OCI-LY3 (cell line): ENCODE results near the gene NSD1.

Experiments
- EZH2phosphoT487 ChIP-seq: fragments of 200-600 bp; shearing (Covaris generic); IDR thresholded peaks from 2 replicates; pipeline ENCODE4 v1.6.1; 2018; ENCODE audit warnings: antibody characterized with exemption, mixed run types, low read depth
- TF ChIP-seq, protein P1 (sequence below): fragments of 200-600, 300-600 bp; sonication (generic); IDR thresholded peaks from 2 replicates; pipeline ENCODE4 v1.5.1; 2014; ENCODE audit warnings: antibody characterized with exemption, low read length, low read depth

DNA sequence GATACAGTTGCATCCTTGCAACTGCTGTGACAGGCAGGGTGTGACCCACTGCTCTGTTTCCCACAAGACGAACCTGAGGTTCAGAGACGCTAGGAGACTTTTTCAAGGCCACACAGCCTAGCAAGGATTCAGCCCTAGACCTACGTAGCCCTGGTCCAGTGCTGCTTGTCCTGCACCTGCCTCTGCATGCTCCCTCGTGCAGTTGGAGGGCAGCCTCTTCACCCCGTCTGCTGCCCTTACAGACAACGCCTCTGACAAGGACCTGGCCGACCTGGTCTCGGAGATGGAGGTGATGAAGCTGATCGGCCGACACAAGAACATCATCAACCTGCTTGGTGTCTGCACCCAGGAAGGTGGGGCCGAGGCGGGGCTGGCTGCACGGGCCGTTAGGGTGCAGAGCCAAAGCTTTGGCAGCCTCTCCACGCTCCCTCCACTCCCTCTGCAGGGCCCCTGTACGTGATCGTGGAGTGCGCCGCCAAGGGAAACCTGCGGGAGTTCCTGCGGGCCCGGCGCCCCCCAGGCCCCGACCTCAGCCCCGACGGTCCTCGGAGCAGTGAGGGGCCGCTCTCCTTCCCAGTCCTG, 38.4 kb upstream of the NSD1 start:
- TF ChIP-seq, protein P1, sequence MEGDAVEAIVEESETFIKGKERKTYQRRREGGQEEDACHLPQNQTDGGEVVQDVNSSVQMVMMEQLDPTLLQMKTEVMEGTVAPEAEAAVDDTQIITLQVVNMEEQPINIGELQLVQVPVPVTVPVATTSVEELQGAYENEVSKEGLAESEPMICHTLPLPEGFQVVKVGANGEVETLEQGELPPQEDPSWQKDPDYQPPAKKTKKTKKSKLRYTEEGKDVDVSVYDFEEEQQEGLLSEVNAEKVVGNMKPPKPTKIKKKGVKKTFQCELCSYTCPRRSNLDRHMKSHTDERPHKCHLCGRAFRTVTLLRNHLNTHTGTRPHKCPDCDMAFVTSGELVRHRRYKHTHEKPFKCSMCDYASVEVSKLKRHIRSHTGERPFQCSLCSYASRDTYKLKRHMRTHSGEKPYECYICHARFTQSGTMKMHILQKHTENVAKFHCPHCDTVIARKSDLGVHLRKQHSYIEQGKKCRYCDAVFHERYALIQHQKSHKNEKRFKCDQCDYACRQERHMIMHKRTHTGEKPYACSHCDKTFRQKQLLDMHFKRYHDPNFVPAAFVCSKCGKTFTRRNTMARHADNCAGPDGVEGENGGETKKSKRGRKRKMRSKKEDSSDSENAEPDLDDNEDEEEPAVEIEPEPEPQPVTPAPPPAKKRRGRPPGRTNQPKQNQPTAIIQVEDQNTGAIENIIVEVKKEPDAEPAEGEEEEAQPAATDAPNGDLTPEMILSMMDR, result no peak
- TF ChIP-seq EZH2phosphoT487, result no peak
